Stimulated activated memory B cell treated with anti-CD40 and anti-IgM and Interleukin-4, amounts not matched to agents 10 μg/mL and 1 μg/mL and 100 μg/mL, for 72 hours (primary cell): ENCODE results near the gene SKIL.

Experiments
- ATAC-seq: fragments of 150-1000 bp; cut with Tn5 transposase; 2 replicates; pipeline ENCODE4 v1.10.0; 2021
- H3K27ac Mint-ChIP-seq: one replicate; pipeline ENCODE4 v1.8.0; 2022; ENCODE audit warnings: mild to moderate bottlenecking, mixed read lengths
- H3K27me3 Mint-ChIP-seq: one replicate; pipeline ENCODE4 v1.8.0; 2022; ENCODE audit warnings: mixed read lengths
- H3K36me3 Mint-ChIP-seq: one replicate; pipeline ENCODE4 v1.8.0; 2022; ENCODE audit warnings: mixed read lengths
- H3K4me1 Mint-ChIP-seq: one replicate; pipeline ENCODE4 v1.8.0; 2022; ENCODE audit warnings: mixed read lengths
- H3K4me3 Mint-ChIP-seq: one replicate; pipeline ENCODE4 v1.8.0; 2022; ENCODE audit warnings: mild to moderate bottlenecking, moderate library complexity, mixed read lengths
- H3K9me3 Mint-ChIP-seq: one replicate; pipeline ENCODE4 v1.8.0; 2022; ENCODE audit warnings: mixed read lengths

SKIL gene

GRCh38 chr3:170360466-170360865, 3.0 kb downstream of the SKIL start:
- Mint-ChIP-seq H3K9me3 (no peaks in the 10 kb centered on the region), H3K4me1 (peaks cover 61% of the 10 kb centered on the region), H3K4me3 (no peak overlapping the region), H3K27ac (no peak overlapping the region), H3K27me3 (no peaks in the 10 kb centered on the region), H3K36me3 (peaks cover 39% of the 10 kb centered on the region)
- ATAC-seq, result no peak

DNA sequence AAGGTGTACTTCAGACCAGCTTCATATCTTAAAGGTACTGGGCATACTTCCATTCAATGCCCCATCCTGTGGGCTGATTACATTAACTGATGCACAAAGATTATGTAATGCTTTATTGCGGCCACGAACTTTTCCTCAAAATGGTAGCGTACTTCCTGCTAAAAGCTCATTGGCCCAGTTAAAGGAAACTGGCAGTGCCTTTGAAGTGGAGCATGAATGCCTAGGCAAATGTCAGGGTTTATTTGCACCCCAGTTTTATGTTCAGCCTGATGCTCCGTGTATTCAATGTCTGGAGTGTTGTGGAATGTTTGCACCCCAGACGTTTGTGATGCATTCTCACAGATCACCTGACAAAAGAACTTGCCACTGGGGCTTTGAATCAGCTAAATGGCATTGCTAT, 3.4 kb downstream of the SKIL start:
- no peaks in the 10 kb centered on the region for H3K9me3 Mint-ChIP-seq
- no peaks in the 10 kb centered on the region for H3K27me3 Mint-ChIP-seq
- H3K36me3 Mint-ChIP-seq, result peaks cover 39% of the 10 kb centered on the region
- no peak overlapping the region for H3K27ac Mint-ChIP-seq
- no peak for ATAC-seq
- H3K4me1 Mint-ChIP-seq, result peaks cover 57% of the 10 kb centered on the region
- H3K4me3 Mint-ChIP-seq, result peak overlapping the region; percentile 41

DNA sequence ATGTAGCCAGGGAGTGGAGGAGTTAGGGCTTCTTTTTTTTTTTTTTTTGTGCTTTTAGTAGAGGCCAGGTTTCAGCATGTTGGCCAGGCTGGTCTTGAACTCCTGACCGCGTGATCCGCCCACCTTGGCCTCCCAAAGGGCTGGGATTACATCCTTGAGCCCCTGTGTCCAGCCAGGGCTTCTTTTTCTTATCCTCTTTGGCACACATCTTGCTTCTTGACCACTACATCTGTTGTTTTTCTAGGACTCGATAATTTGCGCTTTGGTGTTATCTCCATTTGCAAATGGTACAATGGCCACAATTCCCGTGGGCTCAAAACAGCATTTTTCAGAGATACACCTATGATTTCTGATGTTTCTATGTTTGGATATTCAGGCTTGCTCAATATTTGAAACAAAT, 4.2 kb downstream of the SKIL start:
- H3K9me3 Mint-ChIP-seq, result no peaks in the 10 kb centered on the region
- no peaks in the 10 kb centered on the region for H3K27me3 Mint-ChIP-seq
- peaks cover 39% of the 10 kb centered on the region for H3K36me3 Mint-ChIP-seq
- H3K4me1 Mint-ChIP-seq, result peaks cover 50% of the 10 kb centered on the region
- ATAC-seq, result no peak
- peak overlapping the region; percentile 38 for H3K4me3 Mint-ChIP-seq
- H3K27ac Mint-ChIP-seq, result no peak overlapping the region

- Mint-ChIP-seq H3K4me1 (peaks cover 63% of the 10 kb centered on the region), H3K27me3 (no peaks in the 10 kb centered on the region), H3K9me3 (no peaks in the 10 kb centered on the region), H3K27ac (no peak overlapping the region), H3K36me3 (peaks cover 39% of the 10 kb centered on the region), H3K4me3 (peak overlapping the region; percentile 26)
- ATAC-seq, result no peak
These were observed 6.0 kb downstream of the SKIL start for GRCh38 chr3:170363471-170363994.

DNA sequence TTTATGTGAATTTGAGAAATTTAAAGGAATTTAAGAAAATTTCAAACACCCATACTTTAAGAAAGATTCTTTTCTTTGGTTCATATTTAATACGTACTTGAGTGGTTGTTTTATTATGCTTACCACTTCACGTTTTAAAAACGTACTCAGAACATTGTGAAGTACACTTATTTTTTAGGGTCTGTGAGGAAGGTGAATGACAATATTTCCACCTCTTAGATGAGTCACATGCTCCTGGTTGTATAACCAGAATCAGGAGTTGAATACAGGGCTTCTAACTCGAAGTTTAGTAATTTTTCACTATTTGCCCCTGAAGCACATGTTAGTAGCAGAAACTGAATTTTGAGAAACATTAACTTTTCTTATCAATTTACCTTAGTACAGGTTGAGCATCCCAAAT, 7.5 kb downstream of the SKIL start:
- Mint-ChIP-seq H3K36me3 (peaks cover 39% of the 10 kb centered on the region), H3K4me1 (peaks cover 49% of the 10 kb centered on the region), H3K4me3 (no peak overlapping the region), H3K27me3 (no peaks in the 10 kb centered on the region), H3K27ac (no peak overlapping the region), H3K9me3 (no peaks in the 10 kb centered on the region)
- ATAC-seq, result no peak

DNA sequence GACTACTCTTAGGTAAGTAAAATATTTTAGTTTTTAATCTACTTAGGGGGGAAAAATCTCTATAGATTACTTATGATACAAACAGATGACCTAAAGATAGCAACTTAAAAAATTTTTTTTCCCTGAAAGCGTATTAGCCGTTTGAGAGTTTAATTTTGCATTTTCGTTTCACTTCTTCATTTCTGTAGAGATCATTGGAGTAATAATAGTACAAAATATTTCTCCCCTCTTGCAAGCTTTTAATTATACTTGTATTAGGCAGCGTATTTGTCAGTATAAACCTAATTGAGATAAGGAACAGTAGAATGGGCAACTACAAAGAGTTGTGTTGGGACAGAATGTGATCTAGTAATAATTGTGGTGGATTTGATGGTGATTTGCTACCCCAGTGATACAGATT, 10.3 kb downstream of the SKIL start:
- Mint-ChIP-seq H3K4me3 (peak overlapping the region; percentile 59), H3K9me3 (no peaks in the 10 kb centered on the region), H3K4me1 (peaks cover 50% of the 10 kb centered on the region), H3K27me3 (no peaks in the 10 kb centered on the region), H3K27ac (peak overlapping the region; percentile 48), H3K36me3 (peaks cover 22% of the 10 kb centered on the region)
- peak; percentile 50 for ATAC-seq

GRCh38 chr3:170368921-170369320, 11.4 kb downstream of the SKIL start:
- H3K36me3 Mint-ChIP-seq, result peaks cover 19% of the 10 kb centered on the region
- H3K9me3 Mint-ChIP-seq, result no peaks in the 10 kb centered on the region
- ATAC-seq, result no peak
- H3K27ac Mint-ChIP-seq, result no peak overlapping the region
- no peak overlapping the region for H3K4me3 Mint-ChIP-seq
- no peaks in the 10 kb centered on the region for H3K27me3 Mint-ChIP-seq
- H3K4me1 Mint-ChIP-seq, result peaks cover 48% of the 10 kb centered on the region

DNA sequence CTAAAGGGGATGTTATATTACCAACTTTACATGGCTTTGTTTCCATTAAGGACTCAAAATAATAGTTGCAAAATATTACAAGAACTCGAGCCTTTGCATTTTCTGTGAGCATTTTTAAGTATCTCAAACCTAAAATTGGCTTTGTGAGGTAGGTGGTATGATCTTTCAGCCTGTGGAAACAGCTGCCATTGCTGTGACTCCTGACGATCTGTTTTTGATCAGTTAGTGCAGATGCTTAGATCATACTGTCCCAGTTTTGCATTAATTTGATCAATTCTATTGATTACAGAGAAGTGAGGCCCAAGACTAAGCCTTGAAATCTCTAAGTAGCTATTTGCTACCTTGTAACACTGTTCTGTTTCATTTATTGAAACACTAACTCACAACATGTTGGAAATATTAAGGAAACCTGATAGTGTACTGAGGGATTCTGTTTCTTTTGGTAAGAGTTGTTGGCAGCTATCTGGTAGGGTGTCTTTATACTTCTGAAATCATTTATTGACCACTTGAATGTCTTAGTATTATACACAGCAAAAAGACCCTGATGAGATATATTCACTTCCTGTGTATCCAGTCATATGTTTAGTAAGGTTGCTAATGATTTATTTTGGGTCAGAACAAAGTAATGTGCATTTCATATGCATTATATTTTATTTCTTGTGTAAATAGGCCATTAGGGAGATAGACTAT, 14.8 kb downstream of the SKIL start:
- H3K27ac Mint-ChIP-seq, result peak overlapping the region; percentile 51
- no peak for ATAC-seq
- H3K27me3 Mint-ChIP-seq, result no peaks in the 10 kb centered on the region
- no peaks in the 10 kb centered on the region for H3K9me3 Mint-ChIP-seq
- H3K4me3 Mint-ChIP-seq, result no peak overlapping the region
- peaks cover 14% of the 10 kb centered on the region for H3K36me3 Mint-ChIP-seq
- H3K4me1 Mint-ChIP-seq, result peaks cover 46% of the 10 kb centered on the region

GRCh38 chr3:170383567-170383966, 26.1 kb downstream of the SKIL start:
- H3K4me1 Mint-ChIP-seq, result peaks cover 20% of the 10 kb centered on the region
- H3K27ac Mint-ChIP-seq, result peak overlapping the region; percentile 58
- H3K27me3 Mint-ChIP-seq, result no peaks in the 10 kb centered on the region
- ATAC-seq, result no peak
- no peak overlapping the region for H3K4me3 Mint-ChIP-seq
- H3K36me3 Mint-ChIP-seq, result peaks cover 60% of the 10 kb centered on the region
- H3K9me3 Mint-ChIP-seq, result no peaks in the 10 kb centered on the region

DNA sequence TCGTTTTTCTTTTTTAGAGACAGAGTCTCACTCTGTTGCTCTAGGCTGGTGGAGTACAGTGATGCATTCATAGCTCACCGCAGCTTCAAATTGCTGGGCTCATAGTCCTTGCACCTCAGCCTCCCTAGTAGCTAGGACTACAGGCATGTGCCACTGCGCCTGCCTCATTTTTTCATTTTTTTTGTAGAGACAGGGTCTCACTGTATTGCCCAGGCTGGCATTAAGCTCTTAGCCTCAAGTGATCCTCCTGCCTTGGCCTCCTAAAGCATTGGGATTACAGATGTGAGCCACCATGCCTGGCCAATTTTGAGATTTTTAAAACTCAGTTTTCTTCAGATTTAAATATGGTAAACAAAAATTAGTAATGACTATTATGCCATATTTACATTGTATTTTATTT, 29.0 kb downstream of the SKIL start:
- H3K9me3 Mint-ChIP-seq, result no peaks in the 10 kb centered on the region
- peaks cover 70% of the 10 kb centered on the region for H3K36me3 Mint-ChIP-seq
- no peak overlapping the region for H3K27ac Mint-ChIP-seq
- ATAC-seq, result no peak
- H3K4me3 Mint-ChIP-seq, result no peak overlapping the region
- H3K27me3 Mint-ChIP-seq, result no peaks in the 10 kb centered on the region
- peaks cover 23% of the 10 kb centered on the region for H3K4me1 Mint-ChIP-seq

DNA sequence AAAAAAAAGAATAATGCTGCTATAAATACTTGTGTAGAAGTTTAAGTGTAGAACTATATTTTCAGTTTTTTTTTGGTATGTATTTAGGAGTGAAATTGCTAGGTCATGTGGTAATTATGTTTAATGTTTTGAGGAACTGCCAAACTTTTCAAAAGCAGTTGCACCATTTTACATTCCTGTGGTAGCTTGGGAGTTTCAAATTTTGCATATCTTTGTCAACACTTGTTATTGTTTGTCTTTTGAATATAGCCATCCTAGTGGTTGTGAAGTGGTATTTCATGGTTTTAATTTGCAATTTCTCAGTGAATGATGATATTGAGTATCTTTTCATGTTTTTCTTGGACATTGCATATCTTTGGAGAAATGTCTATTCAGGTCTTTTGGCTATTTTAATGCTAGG, 30.4 kb downstream of the SKIL start:
- no peaks in the 10 kb centered on the region for H3K27me3 Mint-ChIP-seq
- peaks cover 29% of the 10 kb centered on the region for H3K4me1 Mint-ChIP-seq
- H3K36me3 Mint-ChIP-seq, result peaks cover 78% of the 10 kb centered on the region
- no peak for ATAC-seq
- no peak overlapping the region for H3K4me3 Mint-ChIP-seq
- no peak overlapping the region for H3K27ac Mint-ChIP-seq
- no peaks in the 10 kb centered on the region for H3K9me3 Mint-ChIP-seq

- Mint-ChIP-seq H3K9me3 (no peaks in the 10 kb centered on the region), H3K36me3 (peaks cover 48% of the 10 kb centered on the region), H3K4me3 (no peak overlapping the region), H3K27ac (peak overlapping the region; percentile 55), H3K4me1 (peaks cover 19% of the 10 kb centered on the region), H3K27me3 (no peaks in the 10 kb centered on the region)
- no peak for ATAC-seq
These were observed 33.6 kb downstream of the SKIL start for GRCh38 chr3:170391108-170391507.

DNA sequence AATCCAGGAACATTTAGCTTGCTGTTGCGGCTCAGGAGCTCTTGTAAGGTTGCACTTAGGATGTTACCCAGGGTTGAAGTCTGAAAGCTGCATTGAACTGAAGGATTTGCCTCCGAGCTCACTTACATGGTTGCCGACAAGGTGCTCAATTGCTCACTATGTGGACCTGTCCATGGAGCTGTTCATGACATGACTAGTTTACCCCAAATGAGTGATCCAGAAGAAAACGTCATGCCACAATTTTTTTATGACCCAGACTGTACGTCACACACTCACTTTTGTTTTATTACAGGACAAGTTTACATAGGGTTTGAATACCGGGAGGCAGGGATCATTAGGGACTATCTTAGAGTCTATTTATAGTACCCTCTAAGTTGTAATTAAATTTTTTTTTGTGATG, 40.2 kb downstream of the SKIL start:
- Mint-ChIP-seq H3K4me1 (peaks cover 12% of the 10 kb centered on the region), H3K9me3 (peaks cover 2% of the 10 kb centered on the region), H3K4me3 (no peak overlapping the region), H3K27me3 (no peaks in the 10 kb centered on the region), H3K36me3 (peaks cover 18% of the 10 kb centered on the region), H3K27ac (no peak overlapping the region)
- no peak for ATAC-seq

GRCh38 chr3:170405101-170405500, 47.6 kb downstream of the SKIL start:
- peaks cover 4% of the 10 kb centered on the region for H3K36me3 Mint-ChIP-seq
- no peak overlapping the region for H3K27ac Mint-ChIP-seq
- peaks cover 10% of the 10 kb centered on the region for H3K4me1 Mint-ChIP-seq
- H3K27me3 Mint-ChIP-seq, result no peaks in the 10 kb centered on the region
- ATAC-seq, result no peak
- peaks cover 4% of the 10 kb centered on the region for H3K9me3 Mint-ChIP-seq
- no peak overlapping the region for H3K4me3 Mint-ChIP-seq

DNA sequence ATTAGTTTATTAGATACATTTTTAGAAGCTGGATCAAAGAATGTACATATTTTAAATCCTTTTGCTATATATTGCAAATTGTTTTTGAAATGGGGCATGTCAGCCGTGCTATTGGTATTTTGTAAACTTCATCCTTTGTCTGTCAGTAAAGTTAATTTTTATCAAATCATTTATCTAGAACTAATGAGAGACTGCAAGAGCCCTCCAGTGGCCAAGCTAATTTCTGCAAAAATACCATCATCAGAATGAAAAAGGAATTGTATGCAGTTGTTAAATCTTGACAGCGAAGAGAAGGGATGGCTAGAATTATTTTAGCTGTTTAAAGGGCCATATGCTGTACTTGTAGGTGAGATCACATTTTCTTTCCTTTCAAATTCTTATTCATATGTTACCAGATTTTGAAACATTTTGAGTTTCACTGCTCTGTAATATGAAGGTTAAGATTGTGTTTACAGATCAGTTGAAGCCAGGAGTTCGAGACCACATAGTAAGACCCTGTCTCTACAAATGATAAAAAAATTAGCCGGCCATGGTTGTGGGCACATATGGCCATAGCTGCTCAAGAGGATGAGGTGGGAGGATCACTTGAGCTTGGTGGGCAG, 53.0 kb downstream of the SKIL start:
- Mint-ChIP-seq H3K4me3 (no peak overlapping the region), H3K27me3 (no peaks in the 10 kb centered on the region), H3K9me3 (no peaks in the 10 kb centered on the region), H3K4me1 (no peaks in the 10 kb centered on the region), H3K27ac (no peak overlapping the region), H3K36me3 (no peaks in the 10 kb centered on the region)
- ATAC-seq, result no peak

GRCh38 chr3:170413291-170413690, 55.8 kb downstream of the SKIL start:
- H3K9me3 Mint-ChIP-seq, result no peaks in the 10 kb centered on the region
- peaks cover 6% of the 10 kb centered on the region for H3K4me1 Mint-ChIP-seq
- no peak overlapping the region for H3K27ac Mint-ChIP-seq
- H3K27me3 Mint-ChIP-seq, result peaks cover 15% of the 10 kb centered on the region
- no peaks in the 10 kb centered on the region for H3K36me3 Mint-ChIP-seq
- no peak overlapping the region for H3K4me3 Mint-ChIP-seq
- ATAC-seq, result no peak
